Choroid plexus epithelial cell (primary cell): ENCODE data around the gene KRABD2.

Source experiments
- DNase-seq: peaks from one replicate; pipeline ENCODE4 v3.0.0-alpha.2; 2010; ENCODE audit warnings: low read depth
- H3K4me3 ChIP-seq: 2 replicates; pipeline ENCODE4 v1.5.1; 2011; ENCODE audit warnings: low read depth, mild to moderate bottlenecking, control low read depth, low read length, moderate library complexity
- CTCF ChIP-seq: conservative IDR thresholded peaks from 2 replicates; pipeline ENCODE4 v1.5.1; 2011; ENCODE audit warnings: low read depth, mild to moderate bottlenecking, control low read depth, inconsistent platforms, low read length, moderate library complexity

KRABD2 gene

GRCh38 chr17:8392674-8393469 is 16.4 kb upstream of the KRABD2 start:
- no peak for TF ChIP-seq CTCF
- DNase-seq: no peak
- H3K4me3 ChIP-seq: no peak overlapping the region

DNA sequence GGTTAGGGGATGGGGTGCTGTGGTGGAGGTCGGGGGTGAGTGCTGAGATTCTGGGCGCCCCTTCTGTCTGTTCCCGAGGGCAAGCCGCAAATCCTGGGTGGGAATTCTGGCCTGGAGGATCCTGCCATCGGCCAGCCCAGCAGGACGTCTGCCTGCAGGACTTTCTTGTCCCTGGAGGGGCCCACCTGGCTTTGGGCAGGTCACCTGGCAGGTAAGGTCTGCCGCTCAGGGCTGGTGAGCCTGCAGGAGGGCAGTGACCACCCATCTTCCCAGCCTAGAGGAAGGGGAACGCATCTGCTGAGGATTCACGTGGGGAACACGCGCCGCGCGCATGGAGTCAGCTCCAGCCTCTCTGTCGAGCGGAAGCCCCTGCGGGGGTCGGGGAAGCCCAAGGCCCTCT is 15.8 kb upstream of the KRABD2 start:
- no peak for DNase-seq
- H3K4me3 ChIP-seq: no peak overlapping the region

GRCh38 chr17:8391711-8392110 is 15.2 kb upstream of the KRABD2 start:
- TF ChIP-seq CTCF: no peak
- no peak for DNase-seq
- no peak overlapping the region for H3K4me3 ChIP-seq

More for the DNA sequence above, 15.8 kb upstream of the KRABD2 start:
- no peak for TF ChIP-seq CTCF

- DNase-seq: no peak
- no peak overlapping the region for H3K4me3 ChIP-seq
- no peak for TF ChIP-seq CTCF
Measured at GRCh38 chr17:8387914-8388651, 11.6 kb upstream of the KRABD2 start.

- no peak for DNase-seq
- no peak for TF ChIP-seq CTCF
Measured at GRCh38 chr17:8386841-8387240, 10.3 kb upstream of the KRABD2 start.

DNA sequence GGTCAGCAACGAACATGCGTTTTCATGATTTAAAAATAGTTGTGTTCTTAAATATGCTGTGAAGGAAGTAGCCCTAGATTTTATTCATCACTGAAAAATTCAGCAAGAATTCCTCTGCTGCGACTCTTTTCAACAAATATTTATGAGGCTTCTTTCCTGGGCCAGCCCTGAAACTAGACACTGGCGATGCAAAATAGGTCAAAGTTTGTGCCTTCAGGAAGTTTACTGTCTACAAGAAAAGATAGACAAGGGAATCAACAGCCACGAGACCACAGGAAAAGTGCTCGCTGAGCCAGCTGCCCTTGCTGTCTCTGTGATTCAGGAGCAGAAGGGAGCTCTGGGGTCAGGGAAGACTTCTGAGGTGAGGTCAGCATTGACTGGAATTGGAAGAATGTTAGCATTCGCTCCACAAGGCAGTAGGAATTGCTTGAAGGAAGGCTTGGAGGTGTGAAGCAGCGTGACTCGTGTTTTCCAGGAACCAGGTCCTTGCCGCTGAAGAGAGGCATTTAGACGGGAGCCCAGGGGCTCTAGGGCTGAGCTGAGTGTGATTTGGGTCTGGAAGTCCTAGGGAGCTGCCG is 8.4 kb upstream of the KRABD2 start:
- TF ChIP-seq CTCF: no peak
- peak; percentile 90 for DNase-seq
- H3K4me3 ChIP-seq: no peak overlapping the region

More at GRCh38 chr17:8386841-8387240, 10.3 kb upstream of the KRABD2 start:
- H3K4me3 ChIP-seq: no peak overlapping the region
